GM13976 (cell line): ENCODE data around the gene POLR1G.

ENCODE experiments used
- DNase-seq: peaks from one replicate; pipeline ENCODE4 v3.0.0; 2012; ENCODE audit warnings: low spot score
- CTCF ChIP-seq: IDR thresholded peaks from 2 replicates; pipeline ENCODE4 v1.5.1; 2012; ENCODE audit warnings: borderline replicate concordance, mild to moderate bottlenecking; ENCODE audit not compliant: insufficient read depth; ENCODE audit errors: extremely low read depth, missing control alignments, control extremely low read depth
- in situ Hi-C: fragments of 300-500 bp; cut with MboI; formaldehyde crosslinking; loops from one replicate; pipeline ENCODE4 v1.12.0; 2022; ENCODE audit warnings: low sequenced_read_pairs, mixed read lengths, inconsistent platforms; ENCODE audit not compliant: unreplicated experiment

POLR1G gene

GRCh38 chr19:45442778-45443461 is 36.5 kb downstream of the POLR1G start:
- TF ChIP-seq CTCF = no peak
- in situ Hi-C loops = no loop called here
- no peak for DNase-seq

GRCh38 chr19:45443462-45444317 is 37.2 kb downstream of the POLR1G start:
- in situ Hi-C loops = no loop called here
- DNase-seq = peak; percentile 73
- no peak for TF ChIP-seq CTCF

- in situ Hi-C loops = no loop called here
- DNase-seq = peak; percentile 94
- peak; percentile 34 for TF ChIP-seq CTCF
Observed at GRCh38 chr19:45444318-45445041, 38.0 kb downstream of the POLR1G start.

DNA sequence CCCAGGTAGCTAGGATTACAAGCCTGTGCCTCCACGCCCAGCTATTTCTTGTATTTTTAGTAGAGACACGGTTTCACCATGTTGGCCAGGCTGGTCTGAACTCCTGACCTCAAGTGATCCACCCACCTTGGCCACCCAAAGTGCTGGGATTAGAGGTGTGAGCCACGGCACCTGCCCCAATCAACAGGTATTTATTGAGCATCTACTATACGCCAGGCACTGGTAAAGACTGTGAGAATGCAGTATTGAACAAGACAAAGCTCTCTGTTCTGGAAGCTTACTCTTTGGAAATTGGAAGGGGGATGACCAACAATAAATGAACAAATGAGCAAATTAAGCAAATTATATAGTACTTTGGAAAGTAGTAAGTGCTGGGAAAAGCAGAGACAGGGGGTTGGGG is 38.7 kb downstream of the POLR1G start:
- DNase-seq = no peak

DNA sequence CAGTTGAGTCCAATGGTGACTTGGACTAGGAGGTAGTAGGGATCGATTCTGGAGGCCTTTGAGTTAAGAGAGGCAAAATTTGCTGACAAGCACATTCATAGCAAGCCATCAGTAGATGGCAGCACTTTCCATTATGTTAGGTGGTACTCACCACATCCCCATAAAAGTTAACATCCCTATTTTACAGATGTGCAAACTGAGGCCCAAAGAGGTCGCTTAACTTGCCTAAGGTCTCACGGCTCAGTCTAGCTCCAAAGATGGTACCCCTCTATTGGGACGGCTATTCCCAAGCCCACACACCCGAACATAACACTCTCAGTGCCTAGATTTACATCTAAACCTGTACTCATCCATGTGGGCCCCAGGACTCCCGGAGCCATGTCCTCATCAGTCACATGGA is 39.9 kb downstream of the POLR1G start:
- peak; percentile 57 for DNase-seq

More for the DNA sequence above, 38.7 kb downstream of the POLR1G start:
- in situ Hi-C loops = no loop called here
- no peak for TF ChIP-seq CTCF

More for the DNA sequence above, 39.9 kb downstream of the POLR1G start:
- TF ChIP-seq CTCF = peak; percentile 43
- in situ Hi-C loops = no loop called here
